IPS DF 4.7 (cell line): ENCODE results near the gene HOMER3.

Experiments used
- DNase-seq: peaks from one replicate; pipeline ENCODE4 v3.0.0-alpha.2; 2013; ENCODE audit warnings: low spot score; ENCODE audit errors: extremely low read depth

HOMER3 gene

GRCh38 chr19:18879579-18880373, 61.2 kb downstream of the HOMER3 start:
- DNase-seq = no peak
